Activated CD8-positive, alpha-beta memory T cell treated with anti-CD3 and anti-CD28 coated beads, Interleukin-2, amount 10 ng/mL, durations not matched to agents 7 days and 5 days (primary cell): ENCODE measurements around the gene CADPS2. TPM values are rescaled to one million over a fixed set of nuclear protein-coding genes. Genes with fewer than 3 reads are reported as not detected.
"Not testable (repeated sequence)": the region's sequence is repeated elsewhere in the genome, so short reads cannot be mapped to it uniquely, and the experiment has no call there.

Experiments
- ATAC-seq: fragments of 150-1000 bp; cut with Tn5 transposase; one replicate; pipeline ENCODE4 v1.10.0; 2021; ENCODE audit warnings: moderate library complexity
- CTCF ChIA-PET: fragments of 350-600 bp; sonication (Branson Sonifier 250); formaldehyde crosslinking; loops from one replicate; lab custom pipeline; 2021; ENCODE audit warnings: antibody characterized with exemption; lab: Charles Lee
- DNase-seq: peaks from one replicate; pipeline ENCODE4 v3.0.0-alpha.2; 2020
- H3K27ac Mint-ChIP-seq: one replicate; pipeline ENCODE4 v1.8.0; 2021; ENCODE audit warnings: mild to moderate bottlenecking, mixed read lengths
- H3K27me3 Mint-ChIP-seq: one replicate; pipeline ENCODE4 v1.8.0; 2021; ENCODE audit warnings: mixed read lengths
- H3K36me3 Mint-ChIP-seq: one replicate; pipeline ENCODE4 v1.8.0; 2021; ENCODE audit warnings: mild to moderate bottlenecking, mixed read lengths
- H3K4me1 Mint-ChIP-seq: one replicate; pipeline ENCODE4 v1.8.0; 2021; ENCODE audit warnings: mixed read lengths
- H3K4me3 Mint-ChIP-seq: one replicate; pipeline ENCODE4 v1.8.0; 2021; ENCODE audit warnings: mild to moderate bottlenecking, moderate library complexity, mixed read lengths
- H3K9me3 Mint-ChIP-seq: one replicate; pipeline ENCODE4 v1.8.0; 2022; ENCODE audit warnings: low read depth, mixed read lengths
- total RNA-seq, 2 experiments: library from RNA; stranded (reverse); gene quantifications; one replicate each; pipeline ENCODE4 v1.2.3, GENCODE V29; 2021

The CADPS2 gene
- total RNA-seq, 2 experiments from 2014 or later = not detected

DNA sequence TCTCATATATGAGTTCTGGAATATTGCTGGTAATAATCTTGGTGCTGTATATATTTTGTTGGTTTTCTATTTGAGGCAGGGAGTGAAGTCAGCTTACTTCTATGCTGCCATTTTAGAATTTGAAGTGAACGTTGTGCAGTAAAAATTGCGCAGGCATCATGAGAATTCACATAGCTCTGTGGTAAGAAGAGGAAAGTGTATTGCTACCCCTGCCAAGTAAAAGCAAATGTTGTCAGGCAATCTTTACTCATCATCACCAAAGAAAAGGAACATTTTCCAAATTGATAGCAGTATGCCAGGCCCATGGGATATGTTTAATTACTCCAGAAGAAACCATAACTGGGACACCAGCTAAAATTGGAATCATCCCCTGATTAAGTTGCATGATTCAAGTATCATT lies 595.1 kb downstream of the CADPS2 start:
- CTCF ChIA-PET = no interaction called here
- no peak for ATAC-seq
- H3K36me3 Mint-ChIP-seq = no peaks in the 10 kb centered on the region
- H3K27ac Mint-ChIP-seq = no peak overlapping the region
- no peak for DNase-seq
- no peak overlapping the region for H3K4me3 Mint-ChIP-seq
- no peaks in the 10 kb centered on the region for H3K4me1 Mint-ChIP-seq
- no peaks in the 10 kb centered on the region for H3K9me3 Mint-ChIP-seq
- no peaks in the 10 kb centered on the region for H3K27me3 Mint-ChIP-seq

DNA sequence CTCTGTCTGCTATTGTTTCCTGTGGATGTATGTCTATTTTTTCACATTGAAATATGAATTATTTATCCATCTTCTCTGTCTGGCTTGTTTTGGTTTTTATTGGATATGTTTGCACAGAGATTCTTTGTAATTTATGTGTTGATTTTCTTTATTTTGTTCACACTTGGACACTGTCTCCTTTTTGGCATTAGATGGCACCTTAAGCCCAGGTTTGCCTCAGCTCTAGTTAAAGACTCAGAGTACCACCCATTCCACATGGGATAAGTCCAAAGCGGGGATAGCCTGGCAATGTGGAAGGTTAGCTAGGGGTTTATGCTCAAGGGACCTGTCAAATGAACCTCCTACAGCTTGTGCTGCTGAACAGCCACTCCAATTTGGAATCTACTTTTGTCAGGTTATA lies 595.8 kb downstream of the CADPS2 start:
- no peaks in the 10 kb centered on the region for H3K36me3 Mint-ChIP-seq
- DNase-seq = no peak
- no peaks in the 10 kb centered on the region for H3K27me3 Mint-ChIP-seq
- no peak overlapping the region for H3K27ac Mint-ChIP-seq
- H3K4me1 Mint-ChIP-seq = no peaks in the 10 kb centered on the region
- CTCF ChIA-PET = no interaction called here
- no peak for ATAC-seq
- no peaks in the 10 kb centered on the region for H3K9me3 Mint-ChIP-seq
- H3K4me3 Mint-ChIP-seq = no peak overlapping the region

- Mint-ChIP-seq H3K4me3 (no peak overlapping the region), H3K36me3 (no peaks in the 10 kb centered on the region), H3K9me3 (no peaks in the 10 kb centered on the region), H3K27ac (no peak overlapping the region), H3K4me1 (no peaks in the 10 kb centered on the region), H3K27me3 (no peaks in the 10 kb centered on the region)
- DNase-seq = no peak
- CTCF ChIA-PET = no interaction called here
- no peak for ATAC-seq
These were observed 596.8 kb downstream of the CADPS2 start for GRCh38 chr7:122289426-122289825.

DNA sequence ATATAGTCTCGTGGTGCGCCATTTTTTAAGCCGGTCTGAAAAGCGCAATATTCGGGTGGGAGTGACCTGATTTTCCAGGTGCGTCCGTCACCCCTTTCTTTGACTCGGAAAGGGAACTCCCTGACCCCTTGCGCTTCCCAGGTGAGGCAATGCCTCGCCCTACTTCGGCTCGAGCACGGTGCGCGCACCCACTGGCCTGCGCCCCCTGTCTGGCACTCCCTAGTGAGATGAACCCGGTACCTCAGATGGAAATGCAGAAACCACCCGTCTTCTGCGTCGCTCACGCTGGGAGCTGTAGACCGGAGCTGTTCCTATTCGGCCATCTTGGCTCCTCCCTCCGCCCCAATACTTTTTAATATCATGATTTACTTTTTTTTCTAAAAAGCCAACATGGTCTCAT lies 601.7 kb downstream of the CADPS2 start:
- not testable (repeated sequence) for H3K9me3 Mint-ChIP-seq, DNase-seq, H3K36me3 Mint-ChIP-seq

DNA sequence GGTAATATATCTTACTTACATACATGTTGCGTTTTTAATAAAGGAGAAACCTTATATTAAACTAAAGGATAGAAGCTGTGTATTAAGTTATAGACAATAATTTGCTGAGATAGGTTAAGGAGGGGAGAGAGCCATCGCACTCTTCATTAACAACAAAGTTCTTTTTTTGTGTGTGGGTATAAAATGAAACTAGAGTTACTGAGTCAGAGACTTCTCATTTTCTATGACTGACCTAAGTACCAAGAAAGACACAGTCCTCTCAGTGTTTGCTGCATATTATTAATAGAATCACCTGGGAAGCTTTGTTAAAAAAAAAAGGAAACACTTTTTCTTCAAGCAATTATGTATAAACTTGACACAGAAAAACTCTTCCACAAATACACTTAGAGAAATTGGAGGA lies 613.1 kb downstream of the CADPS2 start:
- no peak for ATAC-seq
- no peak overlapping the region for H3K27ac Mint-ChIP-seq
- CTCF ChIA-PET = no interaction called here

More for the DNA sequence above, 601.7 kb downstream of the CADPS2 start:
- H3K4me1 Mint-ChIP-seq, H3K4me3 Mint-ChIP-seq, ATAC-seq, H3K27ac Mint-ChIP-seq, H3K27me3 Mint-ChIP-seq, CTCF ChIA-PET: not testable (repeated sequence)

GRCh38 chr7:122269241-122269640 lies 617.0 kb downstream of the CADPS2 start:
- H3K36me3 Mint-ChIP-seq = no peaks in the 10 kb centered on the region
- H3K9me3 Mint-ChIP-seq = no peaks in the 10 kb centered on the region
- no peak overlapping the region for H3K27ac Mint-ChIP-seq
- ATAC-seq = no peak
- no peak overlapping the region for H3K4me3 Mint-ChIP-seq
- no peaks in the 10 kb centered on the region for H3K4me1 Mint-ChIP-seq
- H3K27me3 Mint-ChIP-seq = no peaks in the 10 kb centered on the region
- no peak for DNase-seq
- CTCF ChIA-PET = interaction anchor here (0.5 kb wide), 1 partner anchor 954 kb away, joined by 3 read pairs; no protein-coding TSS in a partner anchor

More for the DNA sequence above, 613.1 kb downstream of the CADPS2 start:
- H3K4me3 Mint-ChIP-seq = no peak overlapping the region
- no peaks in the 10 kb centered on the region for H3K27me3 Mint-ChIP-seq
- DNase-seq = no peak
- peaks cover 2% of the 10 kb centered on the region for H3K9me3 Mint-ChIP-seq
- no peaks in the 10 kb centered on the region for H3K36me3 Mint-ChIP-seq
- no peaks in the 10 kb centered on the region for H3K4me1 Mint-ChIP-seq

Other genes with a start within 250 kb of the CADPS2 start
- gene RNF133, start 187.3 kb downstream of the CADPS2 start, total RNA-seq = not detected
- gene RNF148, start 183.5 kb downstream of the CADPS2 start, total RNA-seq = not detected
- gene TAS2R16, start 109.2 kb upstream of the CADPS2 start, total RNA-seq = not detected